GM18498 (cell line): Measurements from ENCODE around the gene APOBEC2.

Experiments
- ATAC-seq: cut with Tn5 transposase; IDR thresholded peaks from one replicate; pipeline ENCODE4 v1.9.1; 2021; ENCODE audit warnings: mild to moderate bottlenecking, moderate library complexity; ENCODE audit not compliant: unreplicated experiment

The APOBEC2 gene

DNA sequence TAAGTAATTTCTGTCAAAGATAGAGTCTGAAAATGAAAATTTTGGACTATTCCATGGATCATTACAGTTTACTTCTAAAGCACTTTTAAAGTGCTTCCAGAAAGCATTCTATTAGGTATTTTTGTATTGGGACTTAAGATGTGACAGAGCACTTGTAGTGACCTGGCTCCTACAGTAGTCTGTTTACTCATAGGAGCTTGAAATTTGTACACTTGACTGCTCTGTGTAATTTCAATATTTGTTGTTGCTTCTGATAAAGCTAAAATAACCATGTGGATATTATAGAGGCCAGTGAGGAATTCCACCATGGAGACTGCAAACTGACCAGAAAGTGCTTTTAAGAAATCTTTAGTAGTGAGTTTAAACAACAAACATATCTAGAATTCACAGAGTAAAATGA is 30.1 kb downstream of the APOBEC2 start:
- no peak for ATAC-seq

DNA sequence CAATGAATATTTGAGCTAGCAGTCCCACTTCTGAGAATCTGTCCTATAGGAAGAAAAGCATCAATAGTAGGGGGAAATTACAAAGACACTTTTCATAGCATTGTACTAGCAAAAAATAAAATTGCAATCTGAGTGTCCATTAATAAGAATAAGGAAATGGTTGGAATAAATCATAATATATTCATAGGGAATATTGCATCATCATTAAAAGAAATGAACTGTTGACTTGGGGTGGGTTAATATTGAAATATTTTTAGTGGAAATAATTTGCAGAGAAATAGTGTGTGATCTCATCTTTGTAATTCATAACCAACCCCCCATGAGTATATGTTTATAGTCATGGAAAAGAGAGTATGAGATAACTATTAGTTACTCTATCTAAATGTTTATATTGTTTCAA is 32.2 kb downstream of the APOBEC2 start:
- no peak for ATAC-seq

DNA sequence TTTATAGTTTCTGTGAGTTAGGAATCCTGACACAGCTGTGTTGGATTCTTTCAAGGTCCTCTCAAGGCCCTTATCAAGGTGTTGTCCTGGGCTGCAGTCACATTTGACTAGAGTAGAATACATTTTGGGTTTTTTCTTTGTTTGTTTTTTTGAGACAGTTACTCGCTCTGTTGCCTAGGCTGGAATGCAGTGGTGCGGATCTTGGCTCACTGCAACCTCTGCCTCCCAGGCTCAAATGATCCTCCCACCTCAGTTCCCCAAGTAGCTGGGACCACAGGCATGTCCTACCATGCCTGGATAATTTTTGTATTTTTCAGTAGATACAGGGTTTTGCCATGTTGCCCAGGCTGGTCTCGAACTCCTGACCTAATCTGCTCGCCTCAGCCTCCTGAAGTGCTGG is 35.4 kb downstream of the APOBEC2 start:
- ATAC-seq: no peak

- ATAC-seq: no peak
Observed at GRCh38 chr6:41090841-41091761, 38.1 kb downstream of the APOBEC2 start.

DNA sequence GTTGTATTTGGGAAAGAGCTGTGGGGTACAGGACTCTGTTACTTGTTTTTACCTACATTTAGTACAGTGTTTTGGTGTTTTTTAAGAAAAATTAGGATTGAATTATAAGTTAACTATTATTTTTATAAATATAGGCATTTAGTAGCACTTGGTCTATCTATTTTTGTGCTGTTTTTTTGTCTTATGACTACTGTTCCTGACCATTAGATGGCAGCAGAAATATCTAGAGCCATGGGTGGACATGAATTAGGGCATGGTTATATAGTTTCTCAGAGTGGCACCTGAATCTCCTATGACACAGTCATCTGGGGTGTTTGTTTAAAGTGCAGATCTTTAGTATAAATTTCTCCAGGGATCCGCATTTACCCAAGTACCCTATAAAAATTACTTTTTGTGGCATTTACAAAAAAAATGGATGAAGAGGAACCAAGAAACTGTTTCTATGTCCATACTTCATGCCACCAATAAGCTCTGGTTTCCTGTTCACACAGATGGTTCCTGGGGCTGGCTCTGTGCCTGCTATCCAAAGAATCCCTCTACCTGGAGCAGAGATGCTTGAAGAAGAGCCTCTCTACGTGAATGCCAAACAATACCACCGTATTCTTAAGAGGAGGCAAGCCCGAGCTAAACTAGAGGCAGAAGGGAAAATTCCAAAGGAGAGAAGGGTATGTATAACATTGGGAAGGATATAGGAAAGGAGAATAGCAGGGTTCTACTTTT is 39.6 kb downstream of the APOBEC2 start:
- no peak for ATAC-seq

DNA sequence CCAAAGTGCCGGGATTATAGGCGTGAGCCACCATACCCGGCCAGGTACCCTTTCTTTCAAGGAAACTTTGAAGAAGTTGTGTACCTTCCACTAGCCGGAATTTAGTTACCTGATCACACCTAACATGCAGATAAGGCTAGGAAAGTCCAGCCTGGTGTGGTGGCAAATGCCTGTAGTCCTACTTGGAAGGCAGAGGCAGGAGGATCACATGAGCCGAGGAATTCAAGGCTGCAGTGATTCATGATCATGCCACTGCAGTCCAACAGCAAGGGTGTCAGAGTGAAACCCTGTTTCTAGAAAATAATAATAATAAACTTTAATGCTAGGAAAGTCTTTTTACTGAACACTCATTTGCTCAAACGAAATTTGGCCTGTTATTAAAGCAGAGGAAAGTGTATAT is 40.7 kb downstream of the APOBEC2 start:
- no peak for ATAC-seq

DNA sequence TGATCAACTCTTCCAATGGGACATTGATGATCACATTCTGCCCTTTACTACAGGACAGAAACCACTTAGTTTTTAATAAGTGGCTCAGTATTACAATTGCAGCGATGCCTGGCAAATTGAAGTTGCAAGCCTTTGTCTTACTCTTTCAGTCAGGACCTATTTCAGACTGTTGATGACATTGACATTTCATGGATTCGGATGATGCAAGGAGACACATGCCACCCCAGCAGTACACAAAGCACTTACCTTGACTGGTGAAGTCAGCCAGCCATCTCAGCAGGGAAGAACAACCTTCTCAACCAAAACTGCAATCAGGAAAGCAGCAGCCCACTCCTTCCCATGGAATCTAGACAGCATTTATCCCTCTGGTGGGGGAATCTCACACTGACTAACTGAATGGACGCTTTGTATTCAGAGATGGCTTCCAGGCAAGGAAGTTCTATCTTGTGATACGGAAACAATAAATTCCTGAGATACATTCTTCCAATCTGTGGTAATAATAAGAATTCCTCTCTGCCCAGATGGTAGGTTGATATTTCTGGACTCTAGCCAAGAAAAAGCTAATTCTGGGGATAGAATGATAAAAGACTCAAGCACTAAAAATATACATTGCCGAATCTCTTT is 44.6 kb downstream of the APOBEC2 start:
- ATAC-seq: no peak

GRCh38 chr6:41098366-41098765 is 45.4 kb downstream of the APOBEC2 start:
- no peak for ATAC-seq

GRCh38 chr6:41100871-41101287 is 47.9 kb downstream of the APOBEC2 start:
- ATAC-seq: no peak

GRCh38 chr6:41103847-41104246 is 50.8 kb downstream of the APOBEC2 start:
- ATAC-seq: no peak

DNA sequence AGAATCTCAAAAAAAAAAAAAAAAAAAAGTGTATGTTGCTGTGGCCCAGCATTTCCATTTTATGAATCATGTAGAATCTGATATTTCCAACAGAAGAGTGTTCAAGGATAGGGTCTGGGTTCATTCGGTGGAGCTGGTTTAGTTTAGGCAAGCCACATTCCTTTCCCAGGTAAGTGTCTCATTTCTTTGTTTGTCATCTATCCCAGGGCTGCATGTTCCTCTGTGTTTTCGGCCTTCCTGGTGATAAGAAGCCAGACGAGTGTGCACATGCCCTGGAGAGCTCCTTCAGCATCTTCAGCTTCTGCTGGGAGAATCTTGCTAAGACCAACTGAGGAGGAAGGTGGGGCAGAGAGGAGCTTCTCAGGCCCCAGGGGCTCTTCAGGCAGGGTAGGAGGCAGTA is 58.0 kb downstream of the APOBEC2 start:
- no peak for ATAC-seq
